Fibroblast of villous mesenchyme (primary cell): ENCODE data around the gene S1PR3. TPM values are rescaled to one million over a fixed set of nuclear protein-coding genes. Genes with fewer than 3 reads are reported as not detected.

Experiments
- DNase-seq: peaks from one replicate; pipeline ENCODE4 v3.0.0-alpha.2; 2010; ENCODE audit warnings: low read depth
- H3K4me3 ChIP-seq: 2 replicates; pipeline ENCODE4 v1.5.1; 2011; ENCODE audit warnings: low read depth, mild to moderate bottlenecking, low read length
- total RNA-seq: library from RNA; depleted of rRNA; stranded (reverse); fragments of >200 nt; gene quantifications from 2 replicates; pipeline ENCODE4 v1.2.3, GENCODE V29; 2012
- TF ChIP-seq, protein P1 (sequence below): IDR thresholded peaks from 2 replicates; pipeline ENCODE4 v1.5.1; 2012; ENCODE audit warnings: low read depth, mild to moderate bottlenecking, low read length; ENCODE audit not compliant: insufficient read depth

The S1PR3 gene
- total RNA-seq, 1 donor, result 279 TPM

DNA sequence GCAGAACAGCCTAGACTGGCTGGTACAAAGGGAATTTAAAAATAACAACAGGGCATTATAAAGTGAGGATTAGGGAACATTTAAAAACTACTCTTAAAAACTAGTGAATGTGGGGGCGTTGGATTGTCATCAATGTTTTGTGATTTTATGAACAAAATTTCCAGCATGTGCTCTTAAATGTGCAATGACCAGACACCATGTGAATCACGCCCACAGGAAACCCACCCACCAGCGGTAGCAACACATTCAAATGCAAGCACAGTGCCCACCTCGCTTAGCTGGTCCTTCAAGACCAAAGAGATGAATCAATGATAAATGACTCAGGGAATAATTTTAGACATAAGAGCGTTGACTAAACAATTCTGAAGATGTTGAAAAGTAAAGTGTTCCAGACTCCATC, 40.9 kb downstream of the S1PR3 start:
- DNase-seq, result no peak
- H3K4me3 ChIP-seq, result no peak overlapping the region
- TF ChIP-seq, protein P1, sequence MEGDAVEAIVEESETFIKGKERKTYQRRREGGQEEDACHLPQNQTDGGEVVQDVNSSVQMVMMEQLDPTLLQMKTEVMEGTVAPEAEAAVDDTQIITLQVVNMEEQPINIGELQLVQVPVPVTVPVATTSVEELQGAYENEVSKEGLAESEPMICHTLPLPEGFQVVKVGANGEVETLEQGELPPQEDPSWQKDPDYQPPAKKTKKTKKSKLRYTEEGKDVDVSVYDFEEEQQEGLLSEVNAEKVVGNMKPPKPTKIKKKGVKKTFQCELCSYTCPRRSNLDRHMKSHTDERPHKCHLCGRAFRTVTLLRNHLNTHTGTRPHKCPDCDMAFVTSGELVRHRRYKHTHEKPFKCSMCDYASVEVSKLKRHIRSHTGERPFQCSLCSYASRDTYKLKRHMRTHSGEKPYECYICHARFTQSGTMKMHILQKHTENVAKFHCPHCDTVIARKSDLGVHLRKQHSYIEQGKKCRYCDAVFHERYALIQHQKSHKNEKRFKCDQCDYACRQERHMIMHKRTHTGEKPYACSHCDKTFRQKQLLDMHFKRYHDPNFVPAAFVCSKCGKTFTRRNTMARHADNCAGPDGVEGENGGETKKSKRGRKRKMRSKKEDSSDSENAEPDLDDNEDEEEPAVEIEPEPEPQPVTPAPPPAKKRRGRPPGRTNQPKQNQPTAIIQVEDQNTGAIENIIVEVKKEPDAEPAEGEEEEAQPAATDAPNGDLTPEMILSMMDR, result no peak

DNA sequence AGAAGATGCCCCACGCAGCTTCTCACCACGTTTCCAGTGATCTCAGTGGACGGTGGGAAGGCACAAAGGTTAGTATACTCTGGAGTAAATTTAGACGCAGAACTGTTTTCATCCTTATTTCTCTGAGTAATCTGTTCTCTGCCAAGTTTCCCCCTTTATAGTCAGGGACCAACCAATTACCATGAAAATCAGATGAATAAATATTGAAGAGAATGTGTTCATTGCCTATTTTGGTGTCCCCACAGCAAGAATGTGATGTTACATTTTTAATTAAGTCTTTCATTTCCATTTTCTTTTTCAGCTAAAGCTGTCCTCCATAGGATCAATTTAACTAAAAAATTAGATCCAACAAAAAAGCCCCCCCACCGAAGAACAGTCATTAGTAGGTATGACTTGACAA, 41.4 kb downstream of the S1PR3 start:
- TF ChIP-seq, protein P1, result no peak
- no peak for DNase-seq

DNA sequence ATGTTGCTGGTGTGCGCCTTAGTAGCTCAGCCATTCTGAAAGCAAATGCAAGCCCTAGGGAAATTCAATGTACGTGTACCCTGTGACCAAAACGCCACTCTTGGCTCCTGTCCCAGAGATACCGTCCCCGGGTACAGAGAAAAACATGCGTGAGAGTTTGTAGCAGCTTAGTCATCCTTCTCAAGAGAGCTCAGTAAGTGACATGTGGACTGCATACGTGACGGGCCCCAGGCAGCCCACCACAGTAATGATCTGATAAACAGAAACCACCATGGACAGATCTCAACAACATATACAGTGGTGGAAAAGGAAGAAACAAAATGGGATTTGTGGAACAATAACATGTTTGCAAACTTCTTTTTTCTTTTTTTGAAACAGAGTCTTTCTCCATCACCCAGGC, 45.1 kb downstream of the S1PR3 start:
- no peak overlapping the region for H3K4me3 ChIP-seq
- DNase-seq, result peak; percentile 19
- TF ChIP-seq, protein P1, result no peak

More for the DNA sequence above, 41.4 kb downstream of the S1PR3 start:
- no peak overlapping the region for H3K4me3 ChIP-seq

DNA sequence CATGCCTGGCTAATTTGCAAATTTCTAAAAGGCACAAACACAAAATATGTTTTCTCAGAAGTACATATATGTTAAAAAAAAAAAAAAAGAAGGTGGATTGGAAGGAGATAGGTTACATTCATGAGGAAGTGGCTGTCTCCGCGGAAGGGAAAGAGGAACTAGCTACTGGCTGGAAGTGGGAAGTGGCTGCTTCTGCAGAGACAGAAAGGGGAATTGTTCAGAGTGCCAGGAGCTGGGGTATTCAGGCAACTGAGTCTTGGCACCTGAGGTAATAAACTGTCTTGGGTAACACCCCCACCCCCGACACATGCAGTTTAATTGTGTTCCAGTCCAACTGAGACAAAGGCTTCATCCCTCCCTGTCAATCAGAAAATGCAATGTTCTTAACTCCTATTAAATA, 45.6 kb downstream of the S1PR3 start:
- no peak overlapping the region for H3K4me3 ChIP-seq
- TF ChIP-seq, protein P1, result no peak
- no peak for DNase-seq

DNA sequence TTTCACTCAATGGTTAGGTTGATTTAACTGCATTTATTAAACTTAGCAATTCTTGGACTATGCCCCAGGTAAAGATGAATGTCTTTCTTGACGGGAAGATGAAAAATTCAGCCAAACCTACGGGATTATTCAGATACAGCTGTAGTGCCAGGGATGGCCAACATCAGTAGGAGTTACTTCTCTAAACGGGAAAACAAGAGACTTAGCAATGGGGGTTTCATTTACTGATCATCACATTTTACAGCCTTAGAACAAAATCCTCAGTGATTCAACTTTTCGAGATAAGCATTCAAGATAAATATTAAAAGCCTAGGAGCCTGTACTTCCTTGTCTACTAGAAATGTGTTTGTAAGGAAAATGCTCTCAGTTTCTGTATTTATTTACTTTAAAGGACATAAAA, 46.1 kb downstream of the S1PR3 start:
- no peak overlapping the region for H3K4me3 ChIP-seq
- TF ChIP-seq, protein P1, result no peak
- DNase-seq, result peak; percentile 18

DNA sequence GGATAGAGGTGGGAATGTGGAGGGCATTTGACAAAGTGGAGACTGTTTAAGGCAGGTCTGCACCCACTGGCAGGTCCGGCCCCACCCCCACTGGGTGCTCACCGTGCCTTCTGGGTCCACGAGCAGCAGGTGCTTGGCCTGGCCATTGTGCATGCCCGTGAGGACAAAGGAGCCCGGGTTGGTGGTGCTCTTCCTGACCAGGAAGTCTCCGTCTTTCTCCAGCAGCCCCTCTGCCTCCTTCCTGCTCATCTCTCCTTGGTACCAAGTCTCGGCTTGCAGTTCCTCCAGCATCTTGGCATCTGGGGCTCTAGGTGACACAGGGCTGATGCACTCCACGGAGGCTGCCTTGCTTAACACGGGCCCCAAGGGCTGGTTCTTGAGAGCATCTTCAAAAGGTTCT, 46.6 kb downstream of the S1PR3 start:
- no peak for DNase-seq
- TF ChIP-seq, protein P1, result no peak
- no peak overlapping the region for H3K4me3 ChIP-seq

DNA sequence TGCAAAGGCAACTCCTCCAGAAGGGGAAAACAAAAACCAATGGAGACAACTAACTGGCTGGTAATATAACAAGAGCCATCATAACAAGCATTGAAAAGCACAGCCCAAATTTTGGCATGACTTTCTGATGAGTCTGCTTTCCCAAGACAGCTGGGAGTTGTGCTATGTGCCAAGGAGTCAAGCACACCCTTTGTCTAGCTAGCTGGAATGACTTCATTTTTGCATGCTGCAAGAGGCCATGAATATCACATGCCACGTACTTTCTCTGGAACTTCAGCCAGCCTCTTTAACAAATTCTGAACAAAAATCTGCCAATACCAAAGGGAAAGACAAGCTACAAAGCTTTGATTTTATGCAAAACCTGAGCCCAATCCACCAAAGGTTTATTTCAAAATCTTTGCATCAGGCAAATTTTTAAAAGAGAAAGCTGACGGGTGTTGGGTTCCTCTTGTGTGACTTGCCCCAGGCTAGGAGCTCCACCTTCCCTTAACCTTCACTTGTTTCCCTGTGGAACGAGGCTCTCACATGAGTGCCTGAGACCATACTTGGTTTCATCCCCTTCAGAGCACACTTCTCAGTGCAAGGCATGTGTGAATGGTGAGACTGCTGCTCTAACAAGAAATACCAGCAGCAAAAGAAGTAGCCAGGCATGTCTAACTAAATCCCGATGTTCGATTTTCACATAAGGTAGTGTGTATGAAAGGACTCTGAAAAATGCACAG, 47.3 kb downstream of the S1PR3 start:
- TF ChIP-seq, protein P1, result no peak

More for the DNA sequence above, 47.3 kb downstream of the S1PR3 start:
- no peak overlapping the region for H3K4me3 ChIP-seq
- DNase-seq, result peak; percentile 57
